Activated T-helper 1 cell treated with anti-CD3 and anti-CD28 coated beads, Interleukin-12 subunit alpha, Interleukin-12 subunit beta, Interleukin-2, Interleukin-4 antibody, amounts not matched to agents 30 ng/mL and 10 ng/mL and 1 ng/mL, durations not matched to agents 14 hours and 24 hours and 36 hours (primary cell): ENCODE measurements around the gene TK1. TPM values are rescaled to one million over a fixed set of nuclear protein-coding genes. Genes with fewer than 3 reads are reported as not detected.

ENCODE experiments used
- total RNA-seq: library from RNA; stranded (reverse); gene quantifications from 2 replicates; pipeline ENCODE4 v1.2.3, GENCODE V29; 2022

The TK1 gene
- total RNA-seq, 1 donor from 2014 or later = 66.8 TPM

Other genes with a start within 250 kb of the TK1 start
- 15.5 and 19.6 TPM in 2 replicates for gene TNRC6C, start 228.3 kb downstream of the TK1 start, total RNA-seq
- gene TMC6, start 58.3 kb downstream of the TK1 start, total RNA-seq = 265 and 268 TPM in 2 replicates
- gene TMC8, start 56.3 kb downstream of the TK1 start, total RNA-seq = 234 and 239 TPM in 2 replicates
- gene C17orf99, start 40.7 kb downstream of the TK1 start, total RNA-seq = not detected in 2 replicates
- 131 and 133 TPM in 2 replicates for gene SYNGR2, start 18.5 kb downstream of the TK1 start, total RNA-seq
- 26.2 and 27.7 TPM in 2 replicates for gene AFMID, start 310 bp upstream of the TK1 start, total RNA-seq
- 39.4 and 39.6 TPM in 2 replicates for gene BIRC5, start 27.2 kb upstream of the TK1 start, total RNA-seq
- gene TMEM235, start 44.6 kb upstream of the TK1 start, total RNA-seq = not detected in 2 replicates
- 75.4 and 76.3 TPM in 2 replicates for gene SOCS3, start 173.0 kb upstream of the TK1 start, total RNA-seq
- 71.9 and 73.5 TPM in 2 replicates for gene PGS1, start 191.6 kb upstream of the TK1 start, total RNA-seq